GM23338 (cell line): ENCODE results near the gene ZNF142. TPM values are rescaled to one million over a fixed set of nuclear protein-coding genes. Genes with fewer than 3 reads are reported as not detected.

ENCODE experiments used
- ATAC-seq: fragments of 200-7000 bp; cut with Tn5 transposase; 3 replicates; pipeline ENCODE4 v1.9.1; 2020
- DNase-seq: peaks from one replicate; pipeline ENCODE4 v3.0.0-alpha.2; 2015; ENCODE audit warnings: low spot score
- H2AFZ ChIP-seq: fragments of 200-600 bp; sonication (generic); 2 replicates; pipeline ENCODE4 v1.8.0; 2016; ENCODE audit warnings: antibody characterized with exemption, mild to moderate bottlenecking, moderate library complexity
- H3F3A ChIP-seq: fragments of 200-600 bp; sonication (generic); replicated peaks from 2 replicates; pipeline ENCODE4 v1.8.0; 2017; ENCODE audit warnings: antibody characterized with exemption, mixed run types, low read depth
- H3K27ac ChIP-seq: fragments of 200-600 bp; sonication (generic); 2 replicates; pipeline ENCODE4 v1.6.1; 2016; ENCODE audit warnings: low read depth
- H3K27me3 ChIP-seq: fragments of 200-600 bp; sonication (generic); 2 replicates; pipeline ENCODE4 v1.8.0; 2016; ENCODE audit warnings: mild to moderate bottlenecking, mixed run types, moderate library complexity; ENCODE audit not compliant: insufficient read depth
- H3K36me3 ChIP-seq: fragments of 200-600 bp; sonication (generic); 2 replicates; pipeline ENCODE4 v1.8.0; 2016; ENCODE audit warnings: mild to moderate bottlenecking; ENCODE audit not compliant: insufficient read depth
- H3K4me1 ChIP-seq: fragments of 200-600 bp; sonication (generic); 2 replicates; pipeline ENCODE4 v1.8.0; 2016; ENCODE audit warnings: mild to moderate bottlenecking, moderate library complexity; ENCODE audit not compliant: insufficient read depth
- H3K4me2 ChIP-seq: fragments of 200-600 bp; sonication (generic); 2 replicates; pipeline ENCODE4 v1.7.1; 2017; ENCODE audit warnings: mixed run types
- H3K4me3 ChIP-seq: fragments of 200-600 bp; sonication (generic); 2 replicates; pipeline ENCODE4 v1.6.1; 2016; ENCODE audit warnings: mixed run types
- H3K79me2 ChIP-seq: fragments of 200-600 bp; sonication (generic); replicated peaks from 2 replicates; pipeline ENCODE4 v1.8.0; 2017; ENCODE audit warnings: mild to moderate bottlenecking; ENCODE audit not compliant: insufficient read depth
- H3K9me2 ChIP-seq: fragments of 200-600 bp; sonication (generic); 2 replicates; pipeline ENCODE4 v1.8.0; 2017; ENCODE audit not compliant: insufficient read depth
- H4K20me1 ChIP-seq: fragments of 200-600 bp; sonication (generic); replicated peaks from 2 replicates; pipeline ENCODE4 v1.8.0; 2017; ENCODE audit warnings: mild to moderate bottlenecking; ENCODE audit not compliant: insufficient read depth
- H3K27ac Mint-ChIP-seq: 2 replicates; pipeline ENCODE4 v1.8.0; 2020; ENCODE audit warnings: inconsistent platforms, mild to moderate bottlenecking, moderate library complexity, mixed read lengths
- H3K27me3 Mint-ChIP-seq: 3 replicates; pipeline ENCODE4 v1.8.0; 2022; ENCODE audit warnings: low read depth, mild to moderate bottlenecking, moderate library complexity, mixed read lengths, inconsistent platforms; ENCODE audit not compliant: insufficient read depth, poor library complexity
- H3K36me3 Mint-ChIP-seq: 3 replicates; pipeline ENCODE4 v1.8.0; 2021; ENCODE audit warnings: low read depth, mild to moderate bottlenecking, inconsistent platforms, moderate library complexity, mixed read lengths
- H3K4me1 Mint-ChIP-seq: 3 replicates; pipeline ENCODE4 v1.8.0; 2020; ENCODE audit warnings: mild to moderate bottlenecking, inconsistent platforms, mixed read lengths
- H3K4me3 Mint-ChIP-seq: 3 replicates; pipeline ENCODE4 v1.8.0; 2021; ENCODE audit warnings: moderate library complexity, mild to moderate bottlenecking, inconsistent platforms, mixed read lengths
- H3K9me3 Mint-ChIP-seq: 3 replicates; pipeline ENCODE4 v1.8.0; 2020; ENCODE audit warnings: moderate library complexity, mild to moderate bottlenecking, inconsistent platforms, mixed read lengths
- CTCF ChIP-seq, 2 experiments: fragments of 200-600 bp in 1 of 2; sonication (generic) in 1 of 2; conservative IDR thresholded peaks; 2 replicates each; pipeline versions ENCODE4 v1.5.1 to v1.6.1; 2016 to 2017; ENCODE audit warnings: antibody characterized with exemption in 2 of 2, low read depth in 2 of 2, mild to moderate bottlenecking in 2 of 2, moderate library complexity in 1 of 2
- ETS1 ChIP-seq: IDR thresholded peaks from 2 replicates; pipeline ENCODE4 v1.6.1; 2016; ENCODE audit warnings: antibody characterized with exemption
- EZH2phosphoT487 ChIP-seq: fragments of 200-600 bp; sonication (generic); IDR thresholded peaks from one replicate; pipeline ENCODE4 v1.8.1; 2018; ENCODE audit warnings: antibody characterized with exemption; ENCODE audit not compliant: unreplicated experiment
- STAT1 ChIP-seq: IDR thresholded peaks from one replicate; pipeline ENCODE4 v1.6.1; 2016; ENCODE audit warnings: antibody characterized with exemption; ENCODE audit not compliant: unreplicated experiment
- ZNF462 ChIP-seq: fragments of 250-450 bp; sonication (Bioruptor Pico); IDR thresholded peaks from 2 replicates; pipeline ENCODE4 v1.5.0; 2020; ENCODE audit warnings: mild to moderate bottlenecking, moderate library complexity
- polyA plus RNA-seq: library from polyadenylated mRNA; unstranded; fragments of >200 nt; fragmentation: Nextera tagmentation; extraction: Ambion mirVana; gene quantifications from 2 replicates; pipeline ENCODE4 v1.2.1, GENCODE V29; 2016
- total RNA-seq: library from RNA; depleted of rRNA; stranded (reverse); fragments of >200 nt; shearing (Covaris generic); gene quantifications from 2 replicates; pipeline ENCODE4 v1.2.3, GENCODE V29; 2014

The ZNF142 gene
- total and polyA plus RNA-seq, 2 experiments from 2014 or later: 14.9 to 32.8 TPM

GRCh38 chr2:218655751-218656150, 3.7 kb downstream of the ZNF142 start:
- H3K4me1 Mint-ChIP-seq: peaks cover 8% of the 10 kb centered on the region
- Histone ChIP-seq H4K20me1 (peaks cover 23% of the 10 kb centered on the region), H3F3A (0 out of 2 replicates have a peak, but pooled peaks cover 12% of the 10 kb centered on the region), H3K27ac (no peak overlapping the region), H2AFZ (no peak overlapping the region), H3K4me1 (peaks cover 5% of the 10 kb centered on the region), H3K36me3 (peaks cover 33% of the 10 kb centered on the region), H3K4me2 (no peak overlapping the region), H3K9me2 (no peaks in the 10 kb centered on the region), H3K79me2 (peaks cover 16% of the 10 kb centered on the region), H3K27me3 (no peaks in the 10 kb centered on the region), H3K4me3 (no peak overlapping the region)
- no peak for TF ChIP-seq EZH2phosphoT487
- TF ChIP-seq ZNF462 (CRISPR knock-in tag): no peak
- no peak for TF ChIP-seq ETS1
- TF ChIP-seq STAT1: no peak
- TF ChIP-seq CTCF (conservative IDR thresholded peaks at IDR 0.05; ENCODE audit: low read depth in 2 of 2): no peak
- no peaks in the 10 kb centered on the region for H3K9me3 Mint-ChIP-seq
- no peak overlapping the region for H3K27ac Mint-ChIP-seq
- ATAC-seq (no peak), DNase-seq (no peak)
- peaks cover 51% of the 10 kb centered on the region for H3K36me3 Mint-ChIP-seq
- no peaks in the 10 kb centered on the region for H3K27me3 Mint-ChIP-seq
- no peak overlapping the region for H3K4me3 Mint-ChIP-seq
